GM12891 (cell line): Measurements from ENCODE around the gene CRISPLD2.

Source experiments
- POLR2A ChIP-seq: IDR thresholded peaks from 2 replicates; pipeline ENCODE4 v1.6.1; 2011; ENCODE audit warnings: low read depth, low read length, control low read depth
- POLR2AphosphoS5 ChIP-seq: IDR thresholded peaks from 2 replicates; pipeline ENCODE4 v1.6.1; 2011; ENCODE audit warnings: low read depth, low read length, control low read depth

- TF ChIP-seq POLR2A (no peak), POLR2AphosphoS5 (no peak)
These were observed 1.4 kb downstream of the CRISPLD2 start for GRCh38 chr16:84821179-84821578.
